GM19324 (cell line): ENCODE measurements around the gene CRYGB.
A peak's percentile ranks its signal among the peaks of the same experiment; 100 is the strongest.
"Not testable (repeated sequence)": the region's sequence is repeated elsewhere in the genome, so short reads cannot be mapped to it uniquely, and the experiment has no call there.

ENCODE experiments used
- ATAC-seq: cut with Tn5 transposase; IDR thresholded peaks from one replicate; pipeline ENCODE4 v1.9.1; 2021; ENCODE audit warnings: mild to moderate bottlenecking, moderate library complexity; ENCODE audit not compliant: unreplicated experiment, low FRiP score

The CRYGB gene

GRCh38 chr2:208150956-208151355 is 5.0 kb upstream of the CRYGB start:
- ATAC-seq = no peak

DNA sequence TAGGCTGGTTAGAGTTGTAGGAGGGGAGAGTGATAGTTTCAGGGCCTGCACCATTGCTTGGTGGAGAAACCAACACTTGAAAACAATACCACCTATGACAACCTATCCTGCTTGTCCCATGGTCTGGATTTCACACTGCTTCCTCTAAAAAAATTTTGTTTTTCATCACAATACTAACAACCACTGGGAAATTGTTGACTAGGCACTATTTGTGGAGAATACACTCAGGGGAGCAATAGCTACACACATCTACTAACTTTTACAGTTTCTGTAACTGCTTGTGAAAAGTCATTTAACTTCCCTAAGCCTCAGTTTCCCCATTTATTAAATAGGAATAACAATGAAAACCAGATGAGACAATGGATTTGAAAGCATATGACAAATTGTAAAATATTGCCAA is 4.1 kb upstream of the CRYGB start:
- no peak for ATAC-seq

- ATAC-seq = no peak
These were observed 2.8 kb upstream of the CRYGB start for GRCh38 chr2:208148803-208149202.

DNA sequence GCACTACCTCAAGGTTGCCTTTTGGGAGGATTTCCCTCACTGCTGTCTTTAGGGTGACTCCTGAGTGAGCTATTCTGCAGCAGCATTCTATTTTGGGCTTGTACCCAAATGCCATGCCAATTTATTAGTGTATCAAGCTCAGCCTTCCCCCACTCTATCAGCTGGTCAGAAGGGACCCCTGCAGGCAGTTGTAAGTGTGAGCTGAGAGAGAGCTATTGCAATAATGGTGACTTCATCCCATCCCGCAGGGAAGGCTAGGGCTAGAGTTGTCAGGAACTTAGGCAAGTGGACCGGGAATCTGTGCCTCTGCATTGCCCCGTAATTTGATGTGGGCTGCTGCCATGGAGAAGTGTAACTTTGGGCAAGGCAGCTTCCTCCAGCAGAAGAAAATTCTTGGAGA is 1.8 kb upstream of the CRYGB start:
- ATAC-seq = no peak

DNA sequence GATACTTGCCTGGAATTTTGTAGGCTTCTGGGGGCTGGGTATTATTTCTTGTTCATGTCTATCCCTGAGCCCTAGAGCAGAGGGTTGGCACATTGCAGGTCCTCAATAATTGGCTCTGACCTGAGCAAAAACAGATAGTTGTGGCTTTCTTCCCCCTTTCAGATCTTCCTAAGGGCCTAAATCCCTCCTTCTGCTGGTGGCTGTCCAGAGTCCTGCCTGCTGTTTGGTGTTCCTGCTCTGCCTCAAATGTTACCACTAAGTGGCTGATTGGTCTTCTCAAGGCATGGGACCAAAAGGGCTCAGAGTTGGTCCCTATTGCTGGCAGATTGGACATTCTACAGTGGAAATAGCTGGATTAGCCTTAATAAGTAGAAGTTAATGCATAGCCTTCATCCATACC is 1.1 kb upstream of the CRYGB start:
- no peak for ATAC-seq

DNA sequence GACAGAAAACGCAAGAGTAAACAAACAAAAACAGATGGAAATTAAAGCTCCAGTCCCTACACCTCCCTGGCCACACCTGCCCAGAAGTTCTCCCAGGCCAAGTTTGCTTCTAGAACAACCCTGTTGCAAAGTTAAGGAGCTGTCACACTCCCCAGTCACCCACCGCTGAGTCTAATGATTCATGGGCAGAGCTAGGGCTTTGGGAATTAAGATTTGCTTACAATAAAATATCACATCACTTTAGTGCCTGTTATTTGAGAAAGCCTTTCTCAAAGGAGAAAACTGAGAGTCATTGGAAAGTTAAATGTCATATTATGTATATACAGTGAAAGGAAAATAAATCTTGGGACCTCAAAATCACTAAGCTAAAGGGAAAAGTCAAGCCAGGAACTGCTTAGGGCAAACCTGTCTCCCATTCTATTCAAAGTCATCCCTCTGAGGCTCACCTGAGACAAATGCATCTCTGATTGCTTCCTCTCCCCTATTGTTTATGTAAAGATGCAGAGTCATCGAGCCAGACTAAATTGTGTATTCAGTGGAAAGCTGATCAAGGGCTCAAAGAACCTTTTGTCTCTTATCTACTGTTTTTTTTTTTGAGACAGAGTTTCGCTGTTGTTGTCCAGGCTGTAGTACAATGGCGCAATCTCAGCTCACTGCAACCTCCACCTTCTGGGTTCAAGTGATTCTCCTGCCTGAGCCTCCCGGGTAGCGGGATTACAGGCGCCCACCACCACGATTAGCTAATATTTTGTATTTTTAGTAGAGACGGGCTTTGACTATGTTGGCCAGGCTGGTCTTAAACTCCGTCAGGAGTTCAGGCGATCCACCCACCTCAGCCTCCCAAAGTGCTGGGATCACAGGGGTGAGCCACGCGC is 2.8 kb downstream of the CRYGB start:
- ATAC-seq = no peak

DNA sequence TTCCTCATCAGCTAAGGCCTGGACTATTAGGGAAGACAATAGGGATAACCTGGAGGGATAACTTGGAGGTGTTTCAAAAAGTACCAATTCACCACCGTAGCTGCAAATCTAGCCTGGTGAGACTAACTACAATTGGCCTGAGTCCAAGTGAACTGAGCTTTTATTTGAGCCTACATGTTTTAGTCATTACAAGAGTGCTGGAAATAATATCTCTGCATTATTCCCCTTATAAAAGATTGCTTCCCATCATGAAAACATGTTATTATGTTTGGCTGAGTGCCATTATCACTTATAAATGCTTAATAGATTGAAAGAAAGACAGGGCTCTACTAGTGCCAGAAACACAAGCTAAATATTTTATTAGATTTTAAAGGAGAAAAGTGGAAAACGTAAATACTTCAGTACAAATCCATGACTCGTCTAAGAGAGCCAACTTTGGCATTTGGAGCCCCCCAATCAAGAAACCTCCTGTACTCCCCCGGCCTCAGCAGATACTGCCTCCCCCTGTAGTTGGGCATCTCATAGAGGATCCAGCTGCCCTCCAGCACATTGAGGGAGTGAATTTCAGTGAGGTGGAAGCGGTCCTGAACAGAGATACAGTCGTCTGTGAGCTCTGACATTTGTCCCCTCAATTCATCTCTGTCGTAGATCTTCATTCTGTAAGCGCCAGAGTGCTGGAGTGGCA is 3.6 kb downstream of the CRYGB start:
- ATAC-seq = no peak

DNA sequence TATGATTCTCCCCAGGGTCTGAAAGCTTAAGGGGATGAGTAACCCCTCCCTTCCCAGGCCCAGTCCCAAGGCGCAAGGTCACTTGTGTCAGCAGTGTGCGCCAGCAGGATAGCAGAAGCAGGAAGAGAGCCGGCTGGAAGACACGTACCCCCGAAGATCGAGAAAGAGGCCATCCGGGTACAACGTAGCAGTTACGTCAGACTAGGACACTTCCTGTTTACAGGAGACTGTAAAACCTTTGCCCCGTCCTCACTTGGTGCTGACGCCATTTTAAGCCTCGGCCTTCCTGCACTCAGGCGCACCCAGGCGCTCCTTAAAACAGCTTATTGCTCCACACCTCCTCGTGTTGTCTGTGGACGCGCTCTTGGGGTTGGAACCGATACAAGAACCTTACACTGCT is 6.5 kb downstream of the CRYGB start:
- ATAC-seq = no peak

- ATAC-seq = not testable (repeated sequence)
These were observed 7.6 kb downstream of the CRYGB start for GRCh38 chr2:208138334-208138733.

GRCh38 chr2:208136716-208137094 is 9.3 kb downstream of the CRYGB start:
- ATAC-seq = no peak

- ATAC-seq = no peak
These were observed 9.9 kb downstream of the CRYGB start for GRCh38 chr2:208135794-208136715.

DNA sequence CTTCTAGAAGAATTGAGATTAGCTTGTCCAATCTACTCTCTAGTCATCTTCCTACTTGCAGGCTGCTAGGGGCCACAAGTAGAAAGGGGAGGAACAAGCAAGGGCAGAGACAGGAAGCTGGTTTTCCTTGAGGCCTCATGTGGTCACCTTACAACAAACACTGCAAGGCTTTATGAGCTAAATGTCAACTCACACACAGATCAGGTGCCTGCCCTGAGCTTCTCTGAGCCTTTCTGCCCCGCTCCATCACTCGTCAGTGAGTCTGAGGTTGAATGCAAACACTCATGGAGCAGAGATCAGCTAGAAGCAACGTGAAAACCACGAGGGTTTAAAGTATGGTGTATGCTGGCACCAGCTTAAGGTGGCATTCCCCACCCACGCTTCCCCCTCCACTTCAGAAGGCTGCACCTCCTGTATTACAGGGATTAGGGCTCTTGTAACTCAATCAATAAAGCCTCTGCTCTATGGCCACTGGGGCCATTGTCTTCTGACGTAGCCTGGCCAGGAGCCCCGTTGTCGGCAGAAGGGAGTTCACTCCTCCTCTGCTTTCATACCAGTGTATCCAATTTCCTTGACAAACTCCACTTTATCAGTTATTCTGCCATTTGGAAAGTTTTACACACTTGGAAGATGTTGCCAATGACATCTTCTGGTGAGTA is 10.9 kb downstream of the CRYGB start:
- ATAC-seq = no peak

- no peak for ATAC-seq
These were observed 15.2 kb downstream of the CRYGB start for GRCh38 chr2:208130712-208131110.

GRCh38 chr2:208129744-208130711 is 15.9 kb downstream of the CRYGB start, which contains the start of gene CRYGC:
CRYGC (minus strand) TSS chr2:208129828; CDS start chr2:208129792, 36 bp downstream.
- ATAC-seq = no peak

DNA sequence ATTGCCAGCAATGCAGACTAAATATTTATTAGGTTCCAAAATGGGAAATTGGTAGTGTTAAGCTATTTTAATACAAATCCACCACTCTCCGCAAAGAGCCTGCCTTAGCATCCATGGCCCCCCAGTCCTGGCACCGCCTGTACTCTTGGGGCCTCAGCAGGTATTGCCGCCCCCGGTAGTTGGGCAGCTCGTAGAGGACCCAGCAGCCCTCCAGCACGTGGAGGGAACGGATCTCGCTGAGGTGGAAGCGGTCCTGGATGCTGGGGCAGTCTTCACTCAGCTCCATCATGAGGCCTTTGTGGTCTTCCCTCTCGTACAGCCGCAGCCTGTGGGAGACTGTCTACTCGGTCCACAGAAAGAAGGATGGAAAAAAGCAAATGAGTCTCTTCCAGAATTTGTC is 17.8 kb downstream of the CRYGB start:
- no peak for ATAC-seq

- no peak for ATAC-seq
These were observed 18.9 kb downstream of the CRYGB start for GRCh38 chr2:208127090-208127489.

GRCh38 chr2:208125251-208125650 is 20.7 kb downstream of the CRYGB start:
- ATAC-seq = no peak

DNA sequence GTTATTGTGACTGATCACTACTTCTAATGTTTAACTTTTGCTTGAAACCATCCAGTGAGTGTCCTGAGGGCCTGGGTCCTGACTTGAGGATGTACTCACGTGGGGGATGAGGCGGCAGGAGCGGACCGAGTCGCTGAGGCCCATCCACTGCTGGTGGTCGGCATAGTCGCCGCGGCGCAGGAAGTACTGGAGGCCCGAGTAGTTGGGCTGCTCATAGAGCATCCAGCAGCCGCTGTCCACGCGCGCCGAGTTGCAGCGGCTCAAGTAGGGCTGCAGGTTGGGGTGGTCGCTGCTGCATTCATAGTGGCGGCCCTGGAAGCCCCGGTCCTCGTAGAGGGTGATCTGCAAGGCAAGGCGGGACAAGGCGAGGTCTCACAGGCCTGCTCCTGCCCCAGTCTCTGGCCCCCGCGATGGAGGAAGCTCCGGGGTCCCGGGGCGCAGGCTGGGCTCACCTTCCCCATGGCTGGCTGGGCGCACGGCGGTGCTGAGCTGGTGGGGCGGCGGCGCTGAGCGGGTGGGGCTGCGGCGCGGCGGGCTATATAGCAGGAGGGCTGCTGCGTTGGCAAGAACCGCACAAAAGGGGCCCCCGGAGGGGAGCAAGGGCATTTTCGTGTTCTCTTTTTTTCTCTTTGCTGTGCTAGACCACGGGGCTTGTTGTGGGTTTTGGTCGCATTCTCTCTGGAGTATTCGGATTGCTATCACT is 21.8 kb downstream of the CRYGB start, which contains the start of gene CRYGD:
CRYGD (minus strand) TSS at position 512 of the 703 bp plus-strand sequence; CDS start at position 461, 51 bp downstream.
- peak; percentile 42 for ATAC-seq
